ENCODE data around the gene SEC61B.

DNA sequence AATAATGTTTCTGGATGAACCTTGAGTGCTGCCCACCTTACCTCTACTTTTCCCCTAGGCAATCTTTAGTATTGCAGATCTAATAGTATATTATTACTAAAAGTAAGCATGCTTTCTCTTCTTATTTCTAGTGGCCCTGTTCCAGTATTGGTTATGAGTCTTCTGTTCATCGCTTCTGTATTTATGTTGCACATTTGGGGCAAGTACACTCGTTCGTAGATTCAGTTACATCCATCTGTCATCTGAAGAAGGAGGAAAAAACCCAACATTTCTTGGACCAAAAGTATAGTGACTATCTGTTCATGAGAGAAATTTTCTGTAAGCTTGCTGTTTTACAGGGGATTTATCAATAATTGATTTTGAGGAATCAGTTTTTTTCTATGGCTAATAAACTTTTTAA, 8.1 kb downstream of the SEC61B start:
- no peak for TF ChIP-seq CTCF (IDR thresholded peaks at IDR 0.05)
- TF ChIP-seq POLR2A (IDR thresholded peaks at IDR 0.05) = no peak
